Esophagus squamous epithelium (tissue), 4 donors: ENCODE measurements around the gene STAT1.

ENCODE experiments used
- CTCF ChIP-seq, 6 experiments: fragments of 450-650 bp in 4 of 6; fragments of 200-600 bp in 2 of 6; sonication (generic) in 2 of 6; IDR thresholded peaks; one replicate each; pipeline ENCODE4 v1.5.1; 2016 to 2019; ENCODE audit warnings: antibody characterized with exemption in 6 of 6, mild to moderate bottlenecking in 4 of 6, moderate library complexity in 4 of 6
- POLR2A ChIP-seq, 4 donors: fragments of 450-650 bp; IDR thresholded peaks; one replicate each; pipeline ENCODE4 v1.6.1; 2017; ENCODE audit warnings: antibody characterized with exemption in 4 of 4, mild to moderate bottlenecking in 4 of 4, moderate library complexity in 3 of 4

GRCh38 chr2:191038741-191039140, 24.8 kb upstream of the STAT1 start:
- TF ChIP-seq CTCF (IDR thresholded peaks at IDR 0.05) (no peak), POLR2A (IDR thresholded peaks at IDR 0.05) (no peak)
